HepG2 (cell line): ENCODE measurements around the gene UBE2H. TPM values are rescaled to one million over a fixed set of nuclear protein-coding genes. Genes with fewer than 3 reads are reported as not detected.

Source experiments
- ARID5B ChIP-seq: IDR thresholded peaks from 2 replicates; pipeline ENCODE4 v1.4.0; 2020; ENCODE audit warnings: mild to moderate bottlenecking, missing genetic modification reagents
- CREB1 ChIP-seq, 2 experiments: fragments of 450-650 bp in 1 of 2; IDR thresholded peaks; 2 replicates each; pipeline ENCODE4 v1.6.1; 2016 to 2017; ENCODE audit warnings: control low read depth in 1 of 2, mild to moderate bottlenecking in 1 of 2, missing compliant biosample characterization in 1 of 2, missing genetic modification characterization in 1 of 2
- DDIT3 ChIP-seq: sonication (generic); formaldehyde crosslinking; IDR thresholded peaks from 2 replicates; pipeline ENCODE4 v1.4.0; 2020; ENCODE audit warnings: mild to moderate bottlenecking, missing genetic modification reagents
- DPF2 ChIP-seq: sonication (generic); formaldehyde crosslinking; IDR thresholded peaks from 2 replicates; pipeline ENCODE4 v1.4.0; 2020; ENCODE audit warnings: mild to moderate bottlenecking, low read depth, missing genetic modification reagents, borderline replicate concordance
- FLYWCH1 ChIP-seq: sonication (generic); formaldehyde crosslinking; IDR thresholded peaks from 2 replicates; pipeline ENCODE4 v1.8.1; 2023; ENCODE audit warnings: mild to moderate bottlenecking, missing genetic modification reagents
- HDAC2 ChIP-seq: sonication (generic); formaldehyde crosslinking; IDR thresholded peaks from 2 replicates; pipeline ENCODE4 v1.4.0; 2020; ENCODE audit warnings: missing genetic modification reagents
- IRF2 ChIP-seq: IDR thresholded peaks from 2 replicates; pipeline ENCODE4 v1.6.1; 2018; ENCODE audit warnings: missing genetic modification reagents, missing compliant biosample characterization
- LBX2 ChIP-seq: sonication (generic); formaldehyde crosslinking; IDR thresholded peaks from 2 replicates; pipeline ENCODE4 v1.5.0; 2020; ENCODE audit warnings: missing genetic modification reagents, mild to moderate bottlenecking, borderline replicate concordance
- MAZ ChIP-seq, 2 experiments: sonication (generic) in 1 of 2; formaldehyde crosslinking in 1 of 2; IDR thresholded peaks; 2 replicates each; pipeline versions ENCODE4 v1.5.0 to v1.6.1; 2012 to 2020; ENCODE audit warnings: low read depth in 2 of 2, mild to moderate bottlenecking in 2 of 2, borderline replicate concordance in 1 of 2, improper control_type of control experiment in 1 of 2, low read length in 1 of 2, missing genetic modification reagents in 1 of 2, moderate library complexity in 1 of 2
- MXD3 ChIP-seq: IDR thresholded peaks from 2 replicates; pipeline ENCODE4 v1.6.1; 2016; ENCODE audit warnings: mild to moderate bottlenecking, missing biosample characterization, missing genetic modification reagents
- NR1H2 ChIP-seq: sonication (generic); formaldehyde crosslinking; IDR thresholded peaks from 2 replicates; pipeline ENCODE4 v1.8.1; 2022; ENCODE audit warnings: low read depth, missing genetic modification reagents, borderline replicate concordance
- PHF21A ChIP-seq: sonication (generic); formaldehyde crosslinking; IDR thresholded peaks from 2 replicates; pipeline ENCODE4 v1.5.0; 2020; ENCODE audit warnings: mild to moderate bottlenecking, missing genetic modification reagents
- RFX5 ChIP-seq: IDR thresholded peaks from 2 replicates; pipeline ENCODE4 v1.6.1; 2011; ENCODE audit warnings: low read depth, low read length, improper control_type of control experiment
- STAG1 ChIP-seq: sonication (generic); formaldehyde crosslinking; IDR thresholded peaks from 2 replicates; pipeline ENCODE4 v1.4.0; 2020; ENCODE audit warnings: missing genetic modification reagents
- TGIF2 ChIP-seq: IDR thresholded peaks from 2 replicates; pipeline ENCODE4 v1.6.1; 2016; ENCODE audit warnings: control low read depth, missing compliant biosample characterization
- TIGD3 ChIP-seq: sonication (generic); formaldehyde crosslinking; IDR thresholded peaks from 2 replicates; pipeline ENCODE4 v1.5.1; 2020; ENCODE audit warnings: mild to moderate bottlenecking, missing genetic modification reagents, borderline replicate concordance
- ZNF20 ChIP-seq: sonication (generic); formaldehyde crosslinking; IDR thresholded peaks from 2 replicates; pipeline ENCODE4 v1.4.0; 2020; ENCODE audit warnings: mild to moderate bottlenecking, moderate library complexity, missing genetic modification reagents
- ZNF567 ChIP-seq: sonication (generic); formaldehyde crosslinking; IDR thresholded peaks from 2 replicates; pipeline ENCODE4 v1.8.1; 2023; ENCODE audit warnings: mild to moderate bottlenecking, missing genetic modification reagents, borderline replicate concordance
- ZNF605 ChIP-seq: sonication (generic); formaldehyde crosslinking; IDR thresholded peaks from 2 replicates; pipeline ENCODE4 v1.8.0; 2022; ENCODE audit warnings: mild to moderate bottlenecking, missing genetic modification reagents
- ZSCAN5A ChIP-seq: sonication (generic); formaldehyde crosslinking; IDR thresholded peaks from 2 replicates; pipeline ENCODE4 v1.8.0; 2022; ENCODE audit warnings: mild to moderate bottlenecking, missing genetic modification reagents, borderline replicate concordance
- polyA plus RNA-seq, 8 experiments: library from polyadenylated mRNA; depleted of rRNA in 3 of 8; stranded (reverse) in 7 of 8; unstranded in 1 of 8; fragments of >200 nt; fragmentation: Illumina TruSeq in 4 of 8; extraction: Trizol in 4 of 8; gene quantifications; 2 replicates each; pipeline versions ENCODE4 v1.2.1 to v1.2.3, GENCODE V29; 2011 to 2016; ENCODE audit warnings: low read depth in 4 of 8, missing spikeins in 1 of 8, mixed read lengths in 1 of 8; ENCODE audit not compliant: insufficient read depth in 1 of 8
- total RNA-seq, 5 experiments: library from RNA; depleted of rRNA; stranded (reverse); fragments of >200 nt; fragmentation: Illumina TruSeq; extraction: Trizol; gene quantifications; 2 replicates each; pipeline ENCODE4 v1.2.3, GENCODE V29; 2016; ENCODE audit warnings: low read depth in 1 of 5

Gene UBE2H
- total and polyA plus RNA-seq, 2 of the 13 experiments (the other 11 are each of a cell fraction or from before 2014, with no cell fraction given): 15.5 to 40.1 TPM

GRCh38 chr7:129829737-129830631, 122.8 kb downstream of the UBE2H start (continued):
- TF ChIP-seq TIGD3 (no peak), ZNF20 (CRISPR knock-in tag) (no peak), FLYWCH1 (CRISPR knock-in tag) (no peak), PHF21A (CRISPR knock-in tag) (no peak), ZSCAN5A (no peak), TGIF2 (CRISPR knock-in tag) (no peak), DPF2 (CRISPR knock-in tag) (no peak), IRF2 (CRISPR knock-in tag) (no peak), DDIT3 (CRISPR knock-in tag) (no peak), HDAC2 (CRISPR knock-in tag) (no peak), LBX2 (no peak), ZNF567 (CRISPR knock-in tag) (no peak), CREB1 (IDR thresholded peaks at IDR 0.05) (no peak), CREB1 (CRISPR knock-in tag; IDR thresholded peaks at IDR 0.05) (no peak), ARID5B (CRISPR knock-in tag) (0 out of 2 replicates have a peak, but pooled peaks have one; percentile 14), RFX5 (no peak), ZNF605 (CRISPR knock-in tag) (0 out of 2 replicates have a peak, but pooled peaks have one; percentile 30), MXD3 (no peak), MAZ (IDR thresholded peaks at IDR 0.05; ENCODE audit: borderline replicate concordance, low read depth, low read length) (no peak), MAZ (CRISPR knock-in tag; IDR thresholded peaks at IDR 0.05; ENCODE audit: low read depth) (no peak), STAG1 (CRISPR knock-in tag) (peak; percentile 66), NR1H2 (no peak)
